Upper lobe of left lung (tissue), 4 donors: ENCODE measurements around the gene TUBB2A.

Source experiments
- POLR2A ChIP-seq, 4 donors: fragments of 450-650 bp; IDR thresholded peaks; one replicate each; pipeline ENCODE4 v1.5.1; 2016 to 2017; ENCODE audit warnings: antibody characterized with exemption in 4 of 4, mild to moderate bottlenecking in 2 of 4
- POLR2AphosphoS5 ChIP-seq, 2 donors: sonication (generic); formaldehyde crosslinking; IDR thresholded peaks; one replicate each; pipeline ENCODE4 v1.5.1; 2017; ENCODE audit warnings: antibody characterized with exemption in 2 of 2
- TF ChIP-seq, protein P1 (sequence below), 6 experiments: fragments of 450-650 bp in 4 of 6; fragments of 200-600 bp in 2 of 6; sonication (generic) in 2 of 6; IDR thresholded peaks; one replicate each; pipeline ENCODE4 v1.5.1; 2016 to 2019; ENCODE audit warnings: antibody characterized with exemption in 6 of 6

DNA sequence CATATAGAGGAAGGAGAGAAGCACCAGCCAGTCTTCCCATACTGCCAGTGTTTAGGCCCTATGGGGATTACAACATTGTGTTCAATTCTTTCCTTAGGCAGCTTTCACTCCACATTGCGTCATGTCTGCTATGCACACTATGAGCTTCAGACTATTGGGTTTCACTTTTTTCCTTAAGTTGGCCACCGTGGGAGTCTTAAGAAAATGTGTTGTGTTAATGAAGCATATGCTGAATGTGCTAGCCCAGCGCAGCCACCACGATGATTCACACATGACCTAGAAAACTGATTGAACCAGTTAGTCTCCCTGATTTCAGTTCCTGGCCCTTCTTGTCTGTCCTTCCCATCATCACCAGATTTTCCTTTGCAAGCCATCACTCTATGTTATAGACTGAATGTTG is 48.6 kb upstream of the TUBB2A start:
- TF ChIP-seq, protein P1, sequence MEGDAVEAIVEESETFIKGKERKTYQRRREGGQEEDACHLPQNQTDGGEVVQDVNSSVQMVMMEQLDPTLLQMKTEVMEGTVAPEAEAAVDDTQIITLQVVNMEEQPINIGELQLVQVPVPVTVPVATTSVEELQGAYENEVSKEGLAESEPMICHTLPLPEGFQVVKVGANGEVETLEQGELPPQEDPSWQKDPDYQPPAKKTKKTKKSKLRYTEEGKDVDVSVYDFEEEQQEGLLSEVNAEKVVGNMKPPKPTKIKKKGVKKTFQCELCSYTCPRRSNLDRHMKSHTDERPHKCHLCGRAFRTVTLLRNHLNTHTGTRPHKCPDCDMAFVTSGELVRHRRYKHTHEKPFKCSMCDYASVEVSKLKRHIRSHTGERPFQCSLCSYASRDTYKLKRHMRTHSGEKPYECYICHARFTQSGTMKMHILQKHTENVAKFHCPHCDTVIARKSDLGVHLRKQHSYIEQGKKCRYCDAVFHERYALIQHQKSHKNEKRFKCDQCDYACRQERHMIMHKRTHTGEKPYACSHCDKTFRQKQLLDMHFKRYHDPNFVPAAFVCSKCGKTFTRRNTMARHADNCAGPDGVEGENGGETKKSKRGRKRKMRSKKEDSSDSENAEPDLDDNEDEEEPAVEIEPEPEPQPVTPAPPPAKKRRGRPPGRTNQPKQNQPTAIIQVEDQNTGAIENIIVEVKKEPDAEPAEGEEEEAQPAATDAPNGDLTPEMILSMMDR (IDR thresholded peaks at IDR 0.05): no peak
- TF ChIP-seq POLR2AphosphoS5 (IDR thresholded peaks at IDR 0.05) (no peak), POLR2A (IDR thresholded peaks at IDR 0.05) (no peak)
